Fibroblast of lung (primary cell): ENCODE measurements around the gene RAB27B. TPM values are rescaled to one million over a fixed set of nuclear protein-coding genes. Genes with fewer than 3 reads are reported as not detected.

Experiments used
- DNase-seq, 2 donors: peaks; one replicate each; pipeline versions ENCODE4 v3.0.0 to v3.0.0-alpha.2; 2010; ENCODE audit warnings: low read depth in 2 of 2
- H2AFZ ChIP-seq: 2 replicates; pipeline ENCODE4 v1.5.1; 2012; ENCODE audit warnings: low read length, control low read depth, inconsistent platforms
- H3K27ac ChIP-seq: 2 replicates; pipeline ENCODE4 v1.5.1; 2011; ENCODE audit warnings: low read length, control low read depth; ENCODE audit not compliant: insufficient read depth
- H3K27me3 ChIP-seq: 2 replicates; pipeline ENCODE4 v1.5.1; 2011; ENCODE audit warnings: mild to moderate bottlenecking, low read length; ENCODE audit not compliant: control insufficient read depth, insufficient read depth
- H3K36me3 ChIP-seq: 2 replicates; pipeline ENCODE4 v1.5.1; 2011; ENCODE audit warnings: low read length; ENCODE audit not compliant: control insufficient read depth, insufficient read depth
- H3K4me1 ChIP-seq: 2 replicates; pipeline ENCODE4 v1.5.1; 2011; ENCODE audit warnings: low read length; ENCODE audit not compliant: control insufficient read depth, insufficient read depth; ENCODE audit errors: extremely low read depth
- H3K4me2 ChIP-seq: 2 replicates; pipeline ENCODE4 v1.5.1; 2011; ENCODE audit warnings: low read length, control low read depth; ENCODE audit not compliant: insufficient read depth; ENCODE audit errors: extremely low read depth
- H3K4me3 ChIP-seq, 4 experiments: fragments of 200-600 bp in 1 of 4; sonication (generic) in 1 of 4; replicated peaks in 1 of 4; 2 replicates each; pipeline ENCODE4 v1.5.1; 2011 to 2016; ENCODE audit warnings: low read length in 4 of 4, low read depth in 3 of 4, mild to moderate bottlenecking in 3 of 4, control low read depth in 2 of 4, inconsistent platforms in 1 of 4, mixed read lengths in 1 of 4; ENCODE audit not compliant: insufficient read depth in 1 of 4; ENCODE audit errors: control extremely low read depth in 1 of 4
- H3K79me2 ChIP-seq: 2 replicates; pipeline ENCODE4 v1.5.1; 2012; ENCODE audit warnings: mild to moderate bottlenecking, low read length, inconsistent platforms; ENCODE audit not compliant: control insufficient read depth, insufficient read depth
- H3K9ac ChIP-seq: 2 replicates; pipeline ENCODE4 v1.5.1; 2011; ENCODE audit warnings: mild to moderate bottlenecking, low read length, control low read depth; ENCODE audit not compliant: insufficient read depth
- H3K9me3 ChIP-seq: 2 replicates; pipeline ENCODE4 v1.5.1; 2012; ENCODE audit warnings: low read depth, low read length; ENCODE audit not compliant: control insufficient read depth, insufficient read depth
- H4K20me1 ChIP-seq: 2 replicates; pipeline ENCODE4 v1.5.1; 2011; ENCODE audit warnings: low read length; ENCODE audit not compliant: control insufficient read depth, insufficient read depth; ENCODE audit errors: extremely low read depth
- CTCF ChIP-seq, 2 donors: IDR thresholded peaks in 1 of 2; conservative IDR thresholded peaks in 1 of 2; 1 replicate in 1 of 2; 2 replicates in 1 of 2; pipeline ENCODE4 v1.5.1; 2011 to 2012; ENCODE audit warnings: low read length in 2 of 2, control low read depth in 1 of 2, inconsistent platforms in 1 of 2, low read depth in 1 of 2, mild to moderate bottlenecking in 1 of 2
- EZH2 ChIP-seq: IDR thresholded peaks from 2 replicates; pipeline ENCODE4 v1.5.1; 2012; ENCODE audit warnings: low read length, control low read depth, mild to moderate bottlenecking; ENCODE audit errors: missing control alignments
- polyA plus RNA-seq, 2 donors: library from polyadenylated mRNA; depleted of rRNA in 1 of 2; stranded (reverse) in 1 of 2; unstranded in 1 of 2; fragments of >200 nt; gene quantifications; 2 replicates each; pipeline ENCODE4 v1.2.1, GENCODE V29; 2011 to 2012; ENCODE audit warnings: missing spikeins in 1 of 2
- total RNA-seq: library from RNA; depleted of rRNA; stranded (reverse); fragments of >200 nt; gene quantifications from 2 replicates; pipeline ENCODE4 v1.2.1, GENCODE V29; 2014

The RAB27B gene
- total and polyA plus RNA-seq, 2 donors (not counting 1 experiment from before 2014, with no cell fraction given), result 0.92 to 0.99 TPM

- no peak overlapping the region for H3K9ac ChIP-seq
- H3K27me3 ChIP-seq, result no peaks in the 10 kb centered on the region
- no peaks in the 10 kb centered on the region for H3K79me2 ChIP-seq
- H3K4me1 ChIP-seq, result no peaks in the 10 kb centered on the region
- no peak overlapping the region for H3K27ac ChIP-seq
- no peak for DNase-seq
- no peak overlapping the region for H2AFZ ChIP-seq
- H3K36me3 ChIP-seq, result no peaks in the 10 kb centered on the region
- no peak overlapping the region for H3K4me3 ChIP-seq
- no peaks in the 10 kb centered on the region for H3K9me3 ChIP-seq
- no peaks in the 10 kb centered on the region for H4K20me1 ChIP-seq
- no peak overlapping the region for H3K4me2 ChIP-seq
- TF ChIP-seq EZH2 (no peak), CTCF (conservative IDR thresholded peaks at IDR 0.05 in 1 of 2, IDR thresholded peaks at IDR 0.05 in 1 of 2; ENCODE audit: low read depth in 1 of 2, low read length in 2 of 2) (no peak)
Measured at GRCh38 chr18:54916507-54916906, 88.2 kb downstream of the RAB27B start.

DNA sequence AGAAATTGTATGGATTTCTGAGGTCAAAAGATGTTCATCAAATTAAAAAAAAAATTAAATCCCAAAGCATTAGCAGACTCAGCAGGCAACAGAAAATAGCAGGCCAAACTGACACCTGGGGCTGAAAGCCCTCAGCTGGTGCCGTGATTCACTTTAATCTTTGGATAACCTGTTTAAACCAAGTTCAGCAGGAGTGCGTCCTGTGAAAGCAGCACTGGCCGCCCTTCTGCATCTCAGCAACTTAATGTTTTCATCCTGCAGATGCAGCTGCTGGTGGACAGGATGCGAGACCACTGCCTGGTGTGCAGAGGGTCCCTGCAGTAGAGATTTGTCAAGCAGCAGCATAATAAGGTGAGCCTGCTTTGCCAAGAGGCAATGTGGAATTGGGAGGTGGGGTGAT lies 89.8 kb downstream of the RAB27B start:
- Histone ChIP-seq H3K4me1 (no peaks in the 10 kb centered on the region), H4K20me1 (no peaks in the 10 kb centered on the region), H3K9me3 (no peaks in the 10 kb centered on the region), H3K79me2 (no peaks in the 10 kb centered on the region), H3K27me3 (no peaks in the 10 kb centered on the region), H3K9ac (no peak overlapping the region), H2AFZ (no peak overlapping the region), H3K4me3 (no peak overlapping the region), H3K27ac (no peak overlapping the region), H3K4me2 (no peak overlapping the region), H3K36me3 (no peaks in the 10 kb centered on the region)
- TF ChIP-seq CTCF (conservative IDR thresholded peaks at IDR 0.05 in 1 of 2, IDR thresholded peaks at IDR 0.05 in 1 of 2; ENCODE audit: low read depth in 1 of 2, low read length in 2 of 2) (no peak), EZH2 (no peak)
- DNase-seq, result no peak

GRCh38 chr18:54919412-54919811 lies 91.1 kb downstream of the RAB27B start:
- Histone ChIP-seq H3K36me3 (no peaks in the 10 kb centered on the region), H3K9ac (no peak overlapping the region), H3K4me2 (no peak overlapping the region), H4K20me1 (no peaks in the 10 kb centered on the region), H3K27ac (no peak overlapping the region), H3K4me3 (no peak overlapping the region), H3K4me1 (no peaks in the 10 kb centered on the region), H3K27me3 (no peaks in the 10 kb centered on the region), H3K79me2 (no peaks in the 10 kb centered on the region), H2AFZ (no peak overlapping the region), H3K9me3 (no peaks in the 10 kb centered on the region)
- no peak for DNase-seq
- no peak for TF ChIP-seq EZH2
- TF ChIP-seq CTCF (conservative IDR thresholded peaks at IDR 0.05 in 1 of 2, IDR thresholded peaks at IDR 0.05 in 1 of 2; ENCODE audit: low read depth in 1 of 2, low read length in 2 of 2), result no peak
